PC-9 (cell line): ENCODE results near the gene EIF3A. TPM values are rescaled to one million over a fixed set of nuclear protein-coding genes. Genes with fewer than 3 reads are reported as not detected.
"Not testable (repeated sequence)": the region's sequence is repeated elsewhere in the genome, so short reads cannot be mapped to it uniquely, and the experiment has no call there.

Experiments used
- BruUV-seq: library from RNA; stranded (reverse); fragments of 400-500 nt; replicated peaks from 2 replicates; lab custom pipeline; 2021; lab: Mats Ljungman, UMichigan
- CTCF ChIA-PET: fragments of 300-600 bp; sonication (Branson Sonifier 250); formaldehyde crosslinking; loops from one replicate; lab custom pipeline; 2022; ENCODE audit warnings: antibody characterized with exemption; lab: Charles Lee
- POLR2A ChIA-PET: fragments of 300-600 bp; sonication (Branson Sonifier 250); formaldehyde crosslinking; loops from one replicate; lab custom pipeline; 2022; ENCODE audit warnings: antibody characterized with exemption; ENCODE audit not compliant: unreplicated experiment; lab: Charles Lee
- DNase-seq, 2 experiments: peaks; one replicate each; pipeline versions ENCODE4 v3.0.0 to v3.0.0-alpha.2; 2015 to 2022; ENCODE audit warnings: mixed read lengths in 1 of 2
- H2AFZ ChIP-seq: fragments of 200-600 bp; sonication (generic); 2 replicates; pipeline ENCODE4 v1.8.1; 2017; ENCODE audit warnings: antibody characterized with exemption
- H3F3A ChIP-seq: fragments of 200-600 bp; sonication (generic); 2 replicates; pipeline ENCODE4 v1.8.1; 2017; ENCODE audit warnings: antibody characterized with exemption, mild to moderate bottlenecking, low read depth; ENCODE audit not compliant: insufficient read depth
- H3K27ac ChIP-seq: fragments of 200-600 bp; sonication (generic); 2 replicates; pipeline ENCODE4 v1.6.1; 2016; ENCODE audit warnings: mixed run types
- H3K27me3 ChIP-seq: fragments of 200-600 bp; sonication (generic); 2 replicates; pipeline ENCODE4 v1.6.1; 2016; ENCODE audit warnings: low read depth, mixed run types; ENCODE audit not compliant: insufficient read depth
- H3K36me3 ChIP-seq: fragments of 200-600 bp; sonication (generic); 2 replicates; pipeline ENCODE4 v1.6.1; 2016; ENCODE audit warnings: low read depth, mixed run types
- H3K4me1 ChIP-seq: fragments of 200-600 bp; sonication (generic); replicated peaks from 2 replicates; pipeline ENCODE4 v1.6.1; 2016; ENCODE audit warnings: mixed run types; ENCODE audit not compliant: insufficient read depth
- H3K4me2 ChIP-seq: fragments of 200-600 bp; sonication (generic); 2 replicates; pipeline ENCODE4 v1.6.1; 2017; ENCODE audit warnings: mixed run types
- H3K4me3 ChIP-seq: fragments of 200-600 bp; sonication (generic); 2 replicates; pipeline ENCODE4 v1.6.1; 2016; ENCODE audit warnings: mixed run types
- H3K79me2 ChIP-seq: fragments of 200-600 bp; sonication (generic); 2 replicates; pipeline ENCODE4 v1.6.1; 2017; ENCODE audit warnings: low read depth, mixed run types
- H3K9me2 ChIP-seq: fragments of 200-600 bp; sonication (generic); 2 replicates; pipeline ENCODE4 v1.8.1; 2017; ENCODE audit warnings: mild to moderate bottlenecking; ENCODE audit not compliant: insufficient read depth
- H3K9me3 ChIP-seq: fragments of 200-600 bp; sonication (generic); 2 replicates; pipeline ENCODE4 v1.8.1; 2016; ENCODE audit warnings: low read depth; ENCODE audit not compliant: insufficient read depth
- H4K20me1 ChIP-seq: fragments of 200-600 bp; sonication (generic); 2 replicates; pipeline ENCODE4 v1.8.1; 2017; ENCODE audit not compliant: insufficient read depth
- EZH2 ChIP-seq: fragments of 200-600 bp; sonication (generic); IDR thresholded peaks from 2 replicates; pipeline ENCODE4 v1.8.0; 2017; ENCODE audit warnings: antibody characterized with exemption, low read depth
- intact Hi-C: fragments of 100-400 bp; cut with micrococcal nuclease; formaldehyde crosslinking; loops from one replicate; pipeline ENCODE4 v1.10.0; 2022; ENCODE audit not compliant: unreplicated experiment
- total RNA-seq: library from RNA; stranded (reverse); gene quantifications from 2 replicates; pipeline ENCODE4 v1.2.3, GENCODE V29; 2021
- TF ChIP-seq, protein P1 (sequence below): fragments of 200-600 bp; sonication (generic); conservative IDR thresholded peaks from 2 replicates; pipeline ENCODE4 v1.6.1; 2017; ENCODE audit warnings: mixed run types, antibody characterized with exemption, mild to moderate bottlenecking, moderate library complexity

EIF3A gene
- total RNA-seq, 1 experiment from 2014 or later = 102 TPM

- H3K4me3 ChIP-seq, CTCF ChIA-PET, POLR2A ChIA-PET, H3K27ac ChIP-seq, BruUV-seq, H3K36me3 ChIP-seq, H3K9me2 ChIP-seq, H3K4me2 ChIP-seq, intact Hi-C loops, H3K27me3 ChIP-seq, H2AFZ ChIP-seq, DNase-seq, H3K9me3 ChIP-seq, H4K20me1 ChIP-seq: not testable (repeated sequence)
- peaks cover 18% of the 10 kb centered on the region for H3K79me2 ChIP-seq
- peaks cover 15% of the 10 kb centered on the region; the same call in 1 of the 2 replicates for H3K4me1 ChIP-seq
- peaks cover 14% of the 10 kb centered on the region; the same call in 1 of the 2 replicates for H3F3A ChIP-seq
Observed at GRCh38 chr10:119107106-119107505, 26.5 kb upstream of the EIF3A start.

GRCh38 chr10:119105899-119106298 lies 25.3 kb upstream of the EIF3A start:
- H3K9me3 ChIP-seq, H3K9me2 ChIP-seq, H2AFZ ChIP-seq, H3K27ac ChIP-seq, H3K36me3 ChIP-seq, H3K27me3 ChIP-seq, intact Hi-C loops, POLR2A ChIA-PET, H4K20me1 ChIP-seq, H3F3A ChIP-seq, H3K4me3 ChIP-seq, DNase-seq, CTCF ChIA-PET: not testable (repeated sequence)
- 0 out of 2 replicates have a peak overlapping the region, but pooled peaks have one; percentile 88 for H3K4me2 ChIP-seq
- H3K4me1 ChIP-seq = peaks cover 15% of the 10 kb centered on the region
- BruUV-seq = TSS peak; percentile 42
- H3K79me2 ChIP-seq = peaks cover 18% of the 10 kb centered on the region

GRCh38 chr10:119105155-119105554 lies 24.5 kb upstream of the EIF3A start:
- H2AFZ ChIP-seq = no peak overlapping the region; the same call in 1 of the 2 replicates
- H3K36me3 ChIP-seq = no peaks in the 10 kb centered on the region
- peak overlapping the region; percentile 88 for H3K4me2 ChIP-seq
- peaks cover 18% of the 10 kb centered on the region for H3K79me2 ChIP-seq
- no peaks in the 10 kb centered on the region for H3K9me2 ChIP-seq
- peaks cover 14% of the 10 kb centered on the region; the same call in 1 of the 2 replicates for H3F3A ChIP-seq
- intact Hi-C loops = no loop called here
- no peak overlapping the region for H3K27ac ChIP-seq
- peaks cover 23% of the 10 kb centered on the region for H3K4me1 ChIP-seq
- CTCF ChIA-PET = no interaction called here
- no peaks in the 10 kb centered on the region for H3K9me3 ChIP-seq
- peak overlapping the region; percentile 74 for H3K4me3 ChIP-seq
- no peak for DNase-seq
- no TSS peak for BruUV-seq
- H4K20me1 ChIP-seq = no peaks in the 10 kb centered on the region
- H3K27me3 ChIP-seq = no peaks in the 10 kb centered on the region
- POLR2A ChIA-PET = interaction anchor here (1.0 kb wide), 1 partner anchor 15 kb away, joined by 3 read pairs; no protein-coding TSS in a partner anchor
- no peak for TF ChIP-seq EZH2
- TF ChIP-seq, protein P1, sequence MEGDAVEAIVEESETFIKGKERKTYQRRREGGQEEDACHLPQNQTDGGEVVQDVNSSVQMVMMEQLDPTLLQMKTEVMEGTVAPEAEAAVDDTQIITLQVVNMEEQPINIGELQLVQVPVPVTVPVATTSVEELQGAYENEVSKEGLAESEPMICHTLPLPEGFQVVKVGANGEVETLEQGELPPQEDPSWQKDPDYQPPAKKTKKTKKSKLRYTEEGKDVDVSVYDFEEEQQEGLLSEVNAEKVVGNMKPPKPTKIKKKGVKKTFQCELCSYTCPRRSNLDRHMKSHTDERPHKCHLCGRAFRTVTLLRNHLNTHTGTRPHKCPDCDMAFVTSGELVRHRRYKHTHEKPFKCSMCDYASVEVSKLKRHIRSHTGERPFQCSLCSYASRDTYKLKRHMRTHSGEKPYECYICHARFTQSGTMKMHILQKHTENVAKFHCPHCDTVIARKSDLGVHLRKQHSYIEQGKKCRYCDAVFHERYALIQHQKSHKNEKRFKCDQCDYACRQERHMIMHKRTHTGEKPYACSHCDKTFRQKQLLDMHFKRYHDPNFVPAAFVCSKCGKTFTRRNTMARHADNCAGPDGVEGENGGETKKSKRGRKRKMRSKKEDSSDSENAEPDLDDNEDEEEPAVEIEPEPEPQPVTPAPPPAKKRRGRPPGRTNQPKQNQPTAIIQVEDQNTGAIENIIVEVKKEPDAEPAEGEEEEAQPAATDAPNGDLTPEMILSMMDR = no peak

DNA sequence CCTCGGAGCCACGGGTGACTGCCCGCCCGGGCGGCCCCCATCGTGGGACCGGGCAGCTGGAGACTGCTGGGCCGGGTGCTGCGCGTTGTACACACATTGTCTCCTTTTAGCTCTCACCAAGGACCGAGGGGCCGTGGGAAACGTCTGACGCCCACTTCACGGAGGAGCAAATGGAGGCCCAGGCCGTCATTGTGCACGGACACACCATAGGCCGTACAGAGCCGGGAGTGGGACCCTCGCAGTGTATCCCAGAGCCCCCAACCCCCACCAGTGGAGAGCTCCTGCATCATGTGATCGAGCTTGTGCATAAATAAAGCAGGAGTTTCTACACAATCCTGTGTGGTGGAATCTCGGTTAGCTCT lies 24.0 kb upstream of the EIF3A start:
- no TSS peak for BruUV-seq
- H3K36me3 ChIP-seq = no peaks in the 10 kb centered on the region
- no peak for DNase-seq
- CTCF ChIA-PET = no interaction called here
- TF ChIP-seq, protein P1 = no peak
- H4K20me1 ChIP-seq = no peaks in the 10 kb centered on the region
- intact Hi-C loops = no loop called here
- no peaks in the 10 kb centered on the region for H3K27me3 ChIP-seq
- POLR2A ChIA-PET = interaction anchor here (1.0 kb wide), 1 partner anchor 14 kb away, joined by 3 read pairs; no protein-coding TSS in a partner anchor
- no peaks in the 10 kb centered on the region for H3K9me2 ChIP-seq
- peaks cover 25% of the 10 kb centered on the region for H3K4me1 ChIP-seq
- no peaks in the 10 kb centered on the region for H3K9me3 ChIP-seq
- H3K27ac ChIP-seq = no peak overlapping the region
- peaks cover 17% of the 10 kb centered on the region; the same call in 1 of the 2 replicates for H3F3A ChIP-seq
- peak overlapping the region; percentile 74 for H3K4me3 ChIP-seq
- peak overlapping the region; percentile 88 for H3K4me2 ChIP-seq
- H3K79me2 ChIP-seq = peaks cover 18% of the 10 kb centered on the region
- peak overlapping the region; percentile 79; the same call in 1 of the 2 replicates for H2AFZ ChIP-seq
